ENCODE measurements around the gene GDF10. TPM values are rescaled to one million over a fixed set of nuclear protein-coding genes. Genes with fewer than 3 reads are reported as not detected.

The GDF10 gene
- total RNA-seq, 4 donors from 2014 or later, result 1.3 to 1.4 TPM; not detected in 2

DNA sequence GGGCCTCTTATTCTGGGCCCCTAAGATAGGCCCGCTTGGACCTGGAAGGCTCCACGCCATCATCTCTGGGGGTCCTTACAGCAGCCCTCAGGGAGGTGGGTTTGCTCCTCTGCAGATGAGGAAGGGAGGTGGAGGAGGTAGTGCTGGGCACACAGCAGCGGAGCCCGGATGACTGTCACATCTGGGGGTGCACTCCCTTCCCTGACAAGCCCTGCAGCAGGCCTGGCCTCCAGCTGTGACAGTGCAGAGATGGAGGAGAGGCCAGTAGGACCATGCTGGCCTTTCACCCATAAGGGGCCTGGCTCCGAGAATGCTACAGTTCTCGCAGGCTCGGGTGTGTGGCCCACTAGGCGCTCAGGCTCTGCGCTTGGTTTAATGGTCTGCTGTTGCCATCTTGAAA is 31.5 kb downstream of the GDF10 start:
- Histone ChIP-seq H3K27ac (no peak overlapping the region), H3K27me3 (peaks cover 12% of the 10 kb centered on the region), H3K9me3 (no peaks in the 10 kb centered on the region), H3K4me3 (no peak overlapping the region), H3K4me1 (no peaks in the 10 kb centered on the region), H3K36me3 (no peaks in the 10 kb centered on the region)
- 93% methylated on average over 5 of the region's 9 CpGs for WGBS
- peak; percentile 28 to 53 for DNase-seq (ENCODE audit: low spot score in 2 of 2)
- no peak for TF ChIP-seq POLR2AphosphoS5 (IDR thresholded peaks at IDR 0.05)
- TF ChIP-seq POLR2A (IDR thresholded peaks at IDR 0.05), result no peak
- no peak for TF ChIP-seq EP300 (IDR thresholded peaks at IDR 0.05)
- TF ChIP-seq, protein P1, sequence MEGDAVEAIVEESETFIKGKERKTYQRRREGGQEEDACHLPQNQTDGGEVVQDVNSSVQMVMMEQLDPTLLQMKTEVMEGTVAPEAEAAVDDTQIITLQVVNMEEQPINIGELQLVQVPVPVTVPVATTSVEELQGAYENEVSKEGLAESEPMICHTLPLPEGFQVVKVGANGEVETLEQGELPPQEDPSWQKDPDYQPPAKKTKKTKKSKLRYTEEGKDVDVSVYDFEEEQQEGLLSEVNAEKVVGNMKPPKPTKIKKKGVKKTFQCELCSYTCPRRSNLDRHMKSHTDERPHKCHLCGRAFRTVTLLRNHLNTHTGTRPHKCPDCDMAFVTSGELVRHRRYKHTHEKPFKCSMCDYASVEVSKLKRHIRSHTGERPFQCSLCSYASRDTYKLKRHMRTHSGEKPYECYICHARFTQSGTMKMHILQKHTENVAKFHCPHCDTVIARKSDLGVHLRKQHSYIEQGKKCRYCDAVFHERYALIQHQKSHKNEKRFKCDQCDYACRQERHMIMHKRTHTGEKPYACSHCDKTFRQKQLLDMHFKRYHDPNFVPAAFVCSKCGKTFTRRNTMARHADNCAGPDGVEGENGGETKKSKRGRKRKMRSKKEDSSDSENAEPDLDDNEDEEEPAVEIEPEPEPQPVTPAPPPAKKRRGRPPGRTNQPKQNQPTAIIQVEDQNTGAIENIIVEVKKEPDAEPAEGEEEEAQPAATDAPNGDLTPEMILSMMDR (IDR thresholded peaks at IDR 0.05), result no peak

DNA sequence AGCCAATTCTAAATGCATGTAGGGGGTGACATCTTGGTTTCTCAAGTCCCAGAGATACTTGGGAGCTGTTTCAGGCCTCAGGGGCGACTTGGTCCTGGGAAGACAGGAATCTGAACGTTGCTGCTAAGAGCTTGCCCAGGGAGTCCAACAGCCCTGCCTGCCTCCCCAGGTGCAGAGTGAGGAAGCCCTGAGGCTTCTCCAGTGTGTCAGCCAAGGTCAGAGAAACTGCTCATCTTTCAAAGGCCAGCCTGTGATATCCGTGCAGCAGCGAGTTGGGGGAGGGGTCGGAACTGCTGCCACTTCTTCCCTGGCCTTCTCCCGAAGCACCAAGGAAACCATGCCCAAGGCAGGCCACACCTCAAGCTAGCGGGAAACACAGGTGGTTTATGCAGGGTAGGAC is 32.0 kb downstream of the GDF10 start:
- TF ChIP-seq POLR2A (IDR thresholded peaks at IDR 0.05), result no peak
- TF ChIP-seq, protein P1 (IDR thresholded peaks at IDR 0.05), result no peak
- no peak for TF ChIP-seq POLR2AphosphoS5 (IDR thresholded peaks at IDR 0.05)
- no peak for TF ChIP-seq EP300 (IDR thresholded peaks at IDR 0.05)
- Histone ChIP-seq H3K36me3 (no peaks in the 10 kb centered on the region), H3K4me1 (no peaks in the 10 kb centered on the region), H3K9me3 (no peaks in the 10 kb centered on the region), H3K27me3 (peaks cover 12% of the 10 kb centered on the region), H3K4me3 (no peak overlapping the region), H3K27ac (no peak overlapping the region)
- WGBS, result 53% methylated on average over 5 of the region's 7 CpGs
- peak; percentile 32 to 50 for DNase-seq (ENCODE audit: low spot score in 2 of 2)

DNA sequence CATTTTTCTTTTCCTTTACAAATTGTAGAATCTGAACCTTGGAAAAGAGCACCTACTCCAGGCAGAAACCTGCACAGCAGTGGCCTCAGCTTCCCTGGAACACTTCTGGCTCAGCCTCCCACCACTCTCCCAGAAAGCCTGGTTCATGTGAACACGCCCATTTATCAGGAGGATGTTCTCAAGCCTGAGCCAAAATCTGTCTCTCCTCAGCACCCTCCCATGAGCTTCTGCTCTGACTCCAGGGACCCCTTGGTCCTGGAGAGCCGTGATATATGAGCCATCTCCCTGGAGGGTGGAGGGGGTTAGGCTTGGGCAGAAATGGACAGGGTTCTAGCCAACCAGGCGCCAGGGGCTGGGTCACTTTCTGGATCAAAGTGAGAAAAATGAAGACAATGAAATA is 32.4 kb downstream of the GDF10 start:
- 64% methylated on average over 3 of the region's 3 CpGs for WGBS
- DNase-seq (ENCODE audit: low spot score in 2 of 2), result peak; percentile 20 to 52

DNA sequence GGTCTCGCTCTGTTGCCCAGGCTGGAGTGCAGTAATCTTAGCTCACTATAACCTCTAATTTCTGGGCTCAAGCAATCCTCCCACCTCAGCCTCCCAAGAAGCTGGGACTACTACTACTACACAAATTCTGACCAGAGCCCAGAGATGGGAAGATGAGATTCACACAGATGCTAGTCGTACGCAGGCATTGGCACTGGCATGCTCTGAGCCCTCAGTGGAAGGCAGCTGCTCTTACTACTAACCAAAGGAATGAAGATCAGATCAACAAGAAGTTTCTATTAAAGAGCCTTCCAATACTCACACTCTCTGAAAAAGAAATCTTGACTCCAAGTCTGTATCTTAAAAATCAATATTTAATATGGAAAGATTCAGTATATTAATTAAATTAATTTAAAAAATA is 32.9 kb downstream of the GDF10 start:
- no peak for TF ChIP-seq POLR2AphosphoS5 (IDR thresholded peaks at IDR 0.05)
- TF ChIP-seq POLR2A (IDR thresholded peaks at IDR 0.05), result no peak
- TF ChIP-seq, protein P1 (IDR thresholded peaks at IDR 0.05), result no peak
- no peak for TF ChIP-seq EP300 (IDR thresholded peaks at IDR 0.05)
- H3K4me1 ChIP-seq, result no peaks in the 10 kb centered on the region
- no peak overlapping the region for H3K4me3 ChIP-seq
- WGBS, result 84% methylated on average over 3 of the region's 3 CpGs
- peak; percentile 8 to 16 for DNase-seq (ENCODE audit: low spot score in 2 of 2)
- no peaks in the 10 kb centered on the region for H3K36me3 ChIP-seq
- no peaks in the 10 kb centered on the region for H3K9me3 ChIP-seq
- H3K27me3 ChIP-seq, result peaks cover 12% of the 10 kb centered on the region
- H3K27ac ChIP-seq, result no peak overlapping the region

More for the DNA sequence above, 32.4 kb downstream of the GDF10 start:
- Histone ChIP-seq H3K4me3 (no peak overlapping the region), H3K27ac (no peak overlapping the region), H3K4me1 (no peaks in the 10 kb centered on the region), H3K36me3 (no peaks in the 10 kb centered on the region), H3K9me3 (no peaks in the 10 kb centered on the region), H3K27me3 (peaks cover 12% of the 10 kb centered on the region)
- TF ChIP-seq POLR2A (IDR thresholded peaks at IDR 0.05), result no peak
- TF ChIP-seq EP300 (IDR thresholded peaks at IDR 0.05), result no peak

DNA sequence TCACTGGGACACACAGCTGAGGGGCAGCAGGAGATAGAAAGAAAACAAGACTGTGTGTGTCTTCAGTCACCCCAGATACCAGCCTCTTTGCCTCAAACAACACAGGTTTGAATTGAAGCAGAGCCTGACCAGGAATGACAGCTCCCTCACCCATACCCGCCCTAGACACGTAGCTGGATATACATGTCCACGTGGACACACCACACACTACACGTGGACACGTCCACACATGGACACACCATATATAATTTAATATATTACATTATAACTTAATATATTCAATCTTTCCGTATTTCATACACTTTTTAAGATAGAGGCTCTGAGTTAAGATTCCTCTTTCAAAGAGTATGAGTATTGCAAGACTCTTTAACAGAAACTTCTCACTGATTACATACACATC is 33.5 kb downstream of the GDF10 start:
- Histone ChIP-seq H3K36me3 (no peaks in the 10 kb centered on the region), H3K27ac (no peak overlapping the region), H3K9me3 (no peaks in the 10 kb centered on the region), H3K27me3 (peaks cover 12% of the 10 kb centered on the region), H3K4me1 (no peaks in the 10 kb centered on the region), H3K4me3 (no peak overlapping the region)
- peak in 1 of 2 donors; percentile 6 for DNase-seq (ENCODE audit: low spot score in 2 of 2)
- WGBS, result 92% methylated on average over 6 of the region's 6 CpGs
- TF ChIP-seq, protein P1 (IDR thresholded peaks at IDR 0.05), result no peak
